OCI-LY1 (cell line): ENCODE data around the gene CHST15.
A peak's percentile ranks its signal among the peaks of the same experiment; 100 is the strongest.

Source experiments
- H2AFZ ChIP-seq: fragments of 200-600 bp; sonication (generic), shearing (Covaris generic); 2 replicates; pipeline ENCODE4 v1.6.0; 2014; ENCODE audit warnings: antibody characterized with exemption, mild to moderate bottlenecking, low read length
- H3F3A ChIP-seq: fragments of 200-600 bp; sonication (generic), shearing (Covaris generic); 2 replicates; pipeline ENCODE4 v1.6.0; 2014; ENCODE audit warnings: mild to moderate bottlenecking, antibody characterized with exemption, low read length, moderate library complexity; ENCODE audit not compliant: insufficient read depth
- H3K27ac ChIP-seq: fragments of 200-600 bp; sonication (generic); 2 replicates; pipeline ENCODE4 v1.5.1; 2014; ENCODE audit warnings: low read length, mixed run types, mild to moderate bottlenecking, low read depth; ENCODE audit not compliant: poor library complexity, severe bottlenecking
- H3K27me3 ChIP-seq: fragments of 200-600 bp; sonication (generic); 2 replicates; pipeline ENCODE4 v1.6.0; 2014; ENCODE audit warnings: antibody characterized with exemption, mild to moderate bottlenecking, low read length, moderate library complexity; ENCODE audit not compliant: insufficient read depth
- H3K36me3 ChIP-seq: fragments of 200-600 bp; sonication (generic); 2 replicates; pipeline ENCODE4 v1.6.1; 2014; ENCODE audit warnings: mild to moderate bottlenecking, antibody characterized with exemption, low read length, moderate library complexity, mixed read lengths; ENCODE audit not compliant: insufficient read depth
- H3K4me1 ChIP-seq: fragments of 200-600 bp; sonication (generic); 2 replicates; pipeline ENCODE4 v1.5.1; 2014; ENCODE audit warnings: mild to moderate bottlenecking, low read length, moderate library complexity; ENCODE audit not compliant: insufficient read depth, severe bottlenecking
- H3K4me2 ChIP-seq: fragments of 200-600 bp; sonication (generic), shearing (Covaris generic); 2 replicates; pipeline ENCODE4 v1.6.1; 2014; ENCODE audit warnings: low read length
- H3K4me3 ChIP-seq: fragments of 200-600 bp; sonication (generic); 2 replicates; pipeline ENCODE4 v1.5.1; 2014; ENCODE audit warnings: low read length, low read depth, mild to moderate bottlenecking, mixed read lengths; ENCODE audit not compliant: poor library complexity, severe bottlenecking
- H3K79me2 ChIP-seq: fragments of 200-600 bp; shearing (Covaris generic); 2 replicates; pipeline ENCODE4 v1.6.1; 2016; ENCODE audit warnings: mixed run types, low read length, mixed read lengths; ENCODE audit not compliant: insufficient read depth
- H3K9ac ChIP-seq: fragments of 200-600 bp; sonication (generic), shearing (Covaris generic); 2 replicates; pipeline ENCODE4 v1.6.1; 2014; ENCODE audit warnings: mild to moderate bottlenecking, low read length, mixed read lengths
- H3K9me2 ChIP-seq: fragments of 200-600 bp; sonication (generic), shearing (Covaris generic); 2 replicates; pipeline ENCODE4 v1.6.1; 2014; ENCODE audit warnings: low read depth, mild to moderate bottlenecking, low read length, mixed read lengths
- H3K9me3 ChIP-seq: fragments of 200-600 bp; shearing (Covaris generic); 2 replicates; pipeline ENCODE4 v1.6.1; 2014; ENCODE audit warnings: low read length, mixed read lengths
- H4K20me1 ChIP-seq: fragments of 200-600 bp; sonication (generic), shearing (Covaris generic); 2 replicates; pipeline ENCODE4 v1.6.0; 2016; ENCODE audit warnings: mild to moderate bottlenecking, low read length; ENCODE audit not compliant: insufficient read depth
- CTCF ChIP-seq: fragments of 200-600 bp; sonication (generic), shearing (Covaris generic); IDR thresholded peaks from 2 replicates; pipeline ENCODE4 v1.5.1; 2017; ENCODE audit warnings: mild to moderate bottlenecking, antibody characterized with exemption, low read length, moderate library complexity, mixed read lengths
- EZH2 ChIP-seq: fragments of 200-600 bp; sonication (generic), shearing (Covaris generic); IDR thresholded peaks from 2 replicates; pipeline ENCODE4 v1.8.0; 2017; ENCODE audit warnings: borderline replicate concordance, mixed run types, mild to moderate bottlenecking, antibody characterized with exemption, low read length, moderate library complexity, mixed read lengths

The CHST15 gene

GRCh38 chr10:124127965-124128810, 34.8 kb upstream of the CHST15 start:
- Histone ChIP-seq H4K20me1 (no peaks in the 10 kb centered on the region), H3K36me3 (peaks cover 2% of the 10 kb centered on the region; the same call in 1 of the 2 replicates), H3K9ac (no peak overlapping the region), H3K4me2 (no peak overlapping the region), H3K27me3 (no peaks in the 10 kb centered on the region), H3K9me3 (no peaks in the 10 kb centered on the region), H3K9me2 (no peaks in the 10 kb centered on the region), H2AFZ (no peak overlapping the region), H3K27ac (no peak overlapping the region), H3K4me1 (peaks cover 36% of the 10 kb centered on the region), H3F3A (no peaks in the 10 kb centered on the region), H3K79me2 (no peaks in the 10 kb centered on the region), H3K4me3 (no peak overlapping the region)
- TF ChIP-seq CTCF (no peak), EZH2 (no peak)

DNA sequence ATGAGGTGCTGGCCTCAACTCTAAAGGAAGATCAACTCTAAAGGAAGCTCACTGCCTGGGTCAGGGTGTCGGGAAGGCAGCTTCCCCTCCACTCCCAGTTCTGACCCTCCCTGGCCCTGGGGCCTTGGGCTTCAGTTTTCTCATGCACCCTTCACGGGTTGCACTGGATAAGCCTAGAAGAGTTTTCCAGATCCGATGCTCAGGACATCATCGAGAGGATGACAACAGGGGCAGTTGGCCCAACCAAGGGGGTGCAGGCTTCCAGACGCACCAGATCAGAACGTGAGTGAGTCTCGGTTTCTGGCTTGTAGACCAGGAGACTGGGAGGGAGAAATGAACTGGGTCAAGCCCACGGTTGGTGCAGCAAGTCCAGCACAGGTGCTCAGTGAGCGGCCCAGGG, 34.2 kb upstream of the CHST15 start:
- no peaks in the 10 kb centered on the region for H3K27me3 ChIP-seq
- H2AFZ ChIP-seq, result no peak overlapping the region
- no peak overlapping the region for H3K4me2 ChIP-seq
- no peaks in the 10 kb centered on the region for H3F3A ChIP-seq
- no peaks in the 10 kb centered on the region for H3K36me3 ChIP-seq
- peaks cover 42% of the 10 kb centered on the region for H3K4me1 ChIP-seq
- no peak overlapping the region for H3K9ac ChIP-seq
- TF ChIP-seq EZH2 (no peak), CTCF (no peak)
- H3K9me2 ChIP-seq, result no peaks in the 10 kb centered on the region
- H3K9me3 ChIP-seq, result no peaks in the 10 kb centered on the region
- H4K20me1 ChIP-seq, result no peaks in the 10 kb centered on the region
- H3K4me3 ChIP-seq, result no peak overlapping the region
- no peak overlapping the region for H3K27ac ChIP-seq
- no peaks in the 10 kb centered on the region for H3K79me2 ChIP-seq

DNA sequence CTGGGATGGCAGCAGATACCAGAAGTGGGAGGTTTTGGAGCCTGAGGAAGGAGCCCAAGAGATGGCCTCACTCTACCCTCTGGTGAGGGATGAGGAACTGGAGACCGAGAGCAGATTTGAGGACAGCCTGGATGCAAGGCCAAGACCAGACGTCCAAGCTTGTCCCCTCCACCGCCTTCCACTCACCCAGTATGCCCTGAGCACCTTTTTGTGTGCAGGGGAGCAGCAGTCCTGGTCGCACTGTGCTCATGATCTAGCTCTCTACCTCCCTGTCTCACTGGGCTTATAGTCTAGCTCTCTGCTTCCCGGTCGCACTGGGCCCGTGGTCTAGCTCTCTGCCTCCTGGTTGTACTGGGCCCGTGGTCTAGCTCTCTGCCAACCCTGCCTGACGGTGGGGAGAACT, 33.6 kb upstream of the CHST15 start:
- no peaks in the 10 kb centered on the region for H3K79me2 ChIP-seq
- no peaks in the 10 kb centered on the region for H3K36me3 ChIP-seq
- H3K9me3 ChIP-seq, result no peaks in the 10 kb centered on the region
- H4K20me1 ChIP-seq, result no peaks in the 10 kb centered on the region
- no peak overlapping the region for H2AFZ ChIP-seq
- H3K4me3 ChIP-seq, result no peak overlapping the region
- TF ChIP-seq EZH2, result no peak
- no peak for TF ChIP-seq CTCF
- H3K9me2 ChIP-seq, result no peaks in the 10 kb centered on the region
- H3K27ac ChIP-seq, result peak overlapping the region; percentile 14
- H3F3A ChIP-seq, result no peaks in the 10 kb centered on the region
- H3K4me1 ChIP-seq, result peaks cover 46% of the 10 kb centered on the region
- no peaks in the 10 kb centered on the region for H3K27me3 ChIP-seq
- no peak overlapping the region; the same call in 1 of the 2 replicates for H3K4me2 ChIP-seq
- H3K9ac ChIP-seq, result no peak overlapping the region
